HepG2 (cell line): ENCODE measurements around the gene RPP25L. TPM values are rescaled to one million over a fixed set of nuclear protein-coding genes. Genes with fewer than 3 reads are reported as not detected.

Source experiments
- ATAC-seq: fragments of 200-7000 bp; cut with Tn5 transposase; 3 replicates; pipeline ENCODE4 v1.9.1; 2020; ENCODE audit warnings: mild to moderate bottlenecking, moderate library complexity
- BruUV-seq: library from RNA; stranded (reverse); fragments of 400-500 nt; replicated peaks from 2 replicates; lab custom pipeline; 2021; lab: Mats Ljungman, UMichigan
- CTCF ChIA-PET: fragments of 300-600 bp; formaldehyde crosslinking; extraction: SDS; loops from one replicate; lab custom pipeline; 2021; ENCODE audit warnings: low total read pairs, inconsistent platforms, low intra/inter-chr PET ratio; lab: Yijun Ruan, JAX
- POLR2A ChIA-PET: fragments of 350-600 bp; sonication (Branson Sonifier 250); formaldehyde crosslinking; loops from one replicate; lab custom pipeline; 2020; ENCODE audit warnings: antibody characterized with exemption, inconsistent platforms; lab: Yijun Ruan, JAX
- DNase-seq: peaks from one replicate; pipeline ENCODE4 v3.0.0-alpha.2; 2015; ENCODE audit warnings: low spot score
- FAIRE-seq: peaks from 3 replicates; lab custom pipeline; 2011; peaks lifted over from hg19 to GRCh38; lab: Jason Lieb, UNC
- H2AFZ ChIP-seq: one replicate; pipeline ENCODE4 v1.6.1; 2011; ENCODE audit warnings: low read length, inconsistent platforms
- H3K27ac ChIP-seq: fragments of 300-600 bp; 3 replicates; pipeline ENCODE4 v1.8.0; 2011; ENCODE audit warnings: mixed run types, mild to moderate bottlenecking, mixed read lengths, low read length, inconsistent platforms; ENCODE audit not compliant: insufficient read depth; ENCODE audit errors: extremely low read length
- H3K27me3 ChIP-seq, 2 experiments: fragments of 200-600 bp in 1 of 2; 2 replicates in 1 of 2; 3 replicates in 1 of 2; pipeline versions ENCODE4 v1.6.0 to v1.8.0; 2011; ENCODE audit warnings: low read length in 2 of 2, mild to moderate bottlenecking in 2 of 2, moderate library complexity in 2 of 2, inconsistent platforms in 1 of 2; ENCODE audit not compliant: insufficient read depth in 2 of 2, control insufficient read depth in 1 of 2
- H3K36me3 ChIP-seq, 2 experiments: fragments of 200-600 bp in 1 of 2; replicated peaks in 1 of 2; 2 replicates in 1 of 2; 3 replicates in 1 of 2; pipeline versions ENCODE4 v1.5.1 to v1.8.0; 2011; ENCODE audit warnings: low read length in 2 of 2, inconsistent platforms in 1 of 2; ENCODE audit not compliant: insufficient read depth in 2 of 2, control insufficient read depth in 1 of 2
- H3K4me1 ChIP-seq: 2 replicates; pipeline ENCODE4 v1.5.1; 2012; ENCODE audit warnings: low read length, inconsistent platforms; ENCODE audit not compliant: insufficient read depth
- H3K4me2 ChIP-seq: 2 replicates; pipeline ENCODE4 v1.6.0; 2011; ENCODE audit warnings: low read depth, low read length, inconsistent platforms
- H3K4me3 ChIP-seq, 3 experiments: fragments of 200-600 bp in 1 of 3; sonication (generic), shearing (Covaris generic) in 1 of 3; replicated peaks in 1 of 3; 2 replicates each; pipeline ENCODE4 v1.5.1; 2011 to 2016; ENCODE audit warnings: low read length in 3 of 3, inconsistent platforms in 2 of 3, low read depth in 2 of 3, mild to moderate bottlenecking in 2 of 3, control low read depth in 1 of 3, mixed read lengths in 1 of 3; ENCODE audit not compliant: insufficient read depth in 1 of 3
- H3K79me2 ChIP-seq: one replicate; pipeline ENCODE4 v1.6.1; 2011; ENCODE audit warnings: low read length, inconsistent platforms; ENCODE audit not compliant: insufficient read depth
- H3K9ac ChIP-seq: 2 replicates; pipeline ENCODE4 v1.6.0; 2011; ENCODE audit warnings: mild to moderate bottlenecking, low read depth, low read length, inconsistent platforms; ENCODE audit not compliant: insufficient read depth
- H3K9me3 ChIP-seq: 2 replicates; pipeline ENCODE4 v1.5.1; 2012; ENCODE audit warnings: mild to moderate bottlenecking, low read length
- H4K20me1 ChIP-seq: 2 replicates; pipeline ENCODE4 v1.6.0; 2011; ENCODE audit warnings: inconsistent platforms, mild to moderate bottlenecking, low read length, moderate library complexity; ENCODE audit not compliant: insufficient read depth
- CENPX ChIP-seq: sonication (generic); formaldehyde crosslinking; IDR thresholded peaks from 2 replicates; pipeline ENCODE4 v1.9.0; 2021; ENCODE audit warnings: mild to moderate bottlenecking, missing genetic modification reagents, moderate library complexity
- GATAD1 ChIP-seq: IDR thresholded peaks from 2 replicates; pipeline ENCODE4 v1.6.1; 2016; ENCODE audit warnings: missing genetic modification reagents, missing compliant biosample characterization
- HMGXB4 ChIP-seq, 2 experiments: sonication (generic) in 1 of 2; formaldehyde crosslinking in 1 of 2; IDR thresholded peaks; 2 replicates each; pipeline versions ENCODE4 v1.4.0 to v1.6.1; 2018 to 2020; ENCODE audit warnings: missing genetic modification reagents in 2 of 2, borderline replicate concordance in 1 of 2, low read depth in 1 of 2, mild to moderate bottlenecking in 1 of 2, missing biosample characterization in 1 of 2
- KLF16 ChIP-seq, 2 experiments: sonication (generic) in 1 of 2; formaldehyde crosslinking in 1 of 2; IDR thresholded peaks; 2 replicates each; pipeline versions ENCODE4 v1.6.1 to v1.8.0; 2016 to 2023; ENCODE audit warnings: missing genetic modification reagents in 2 of 2, missing compliant biosample characterization in 1 of 2
- NR0B2 ChIP-seq: sonication (generic); formaldehyde crosslinking; IDR thresholded peaks from 2 replicates; pipeline ENCODE4 v1.4.0; 2020; ENCODE audit warnings: mild to moderate bottlenecking, missing genetic modification reagents
- POLR2AphosphoS5 ChIP-seq: IDR thresholded peaks from 2 replicates; pipeline ENCODE4 v1.6.1; 2012; ENCODE audit warnings: low read depth, low read length
- RFXAP ChIP-seq: sonication (generic); formaldehyde crosslinking; IDR thresholded peaks from 2 replicates; pipeline ENCODE4 v1.4.0; 2020; ENCODE audit warnings: missing genetic modification reagents, borderline replicate concordance
- ZNF33B ChIP-seq: sonication (generic); formaldehyde crosslinking; IDR thresholded peaks from 2 replicates; pipeline ENCODE4 v1.5.1; 2020; ENCODE audit warnings: mild to moderate bottlenecking, missing genetic modification reagents
- WGBS: methylation state at CpG from one replicate; pipeline ENCODE4 v1.1.6; 2017; ENCODE audit warnings: low lambda C conversion rate; 5-methylcytosine and 5-hydroxymethylcytosine counted together
- in situ Hi-C: cut with HindIII; loops from 2 replicates; pipeline ENCODE4 v1.10.0; 2017; ENCODE audit warnings: low pct_unique_long_range_greater_than_20kb; ENCODE audit not compliant: extremely low pct_ligation_motif_present
- intact Hi-C: fragments of 100-400 bp; cut with micrococcal nuclease; formaldehyde crosslinking; loops from one replicate; pipeline ENCODE4 v1.10.0; 2022; ENCODE audit not compliant: unreplicated experiment
- polyA plus RNA-seq, 8 experiments: library from polyadenylated mRNA; depleted of rRNA in 3 of 8; stranded (reverse) in 7 of 8; unstranded in 1 of 8; fragments of >200 nt; fragmentation: Illumina TruSeq in 4 of 8; extraction: Trizol in 4 of 8; gene quantifications; 2 replicates each; pipeline versions ENCODE4 v1.2.1 to v1.2.3, GENCODE V29; 2011 to 2016; ENCODE audit warnings: low read depth in 4 of 8, missing spikeins in 1 of 8, mixed read lengths in 1 of 8; ENCODE audit not compliant: insufficient read depth in 1 of 8
- total RNA-seq, 5 experiments: library from RNA; depleted of rRNA; stranded (reverse); fragments of >200 nt; fragmentation: Illumina TruSeq; extraction: Trizol; gene quantifications; 2 replicates each; pipeline ENCODE4 v1.2.3, GENCODE V29; 2016; ENCODE audit warnings: low read depth in 1 of 5

RPP25L gene
- total and polyA plus RNA-seq, 2 of the 13 experiments (the other 11 are each of a cell fraction or from before 2014, with no cell fraction given), result 24.5 to 27.3 TPM

- in situ Hi-C loops (loop anchor here (5.0 kb wide), 1 partner anchor 159 kb away; no protein-coding TSS in a partner anchor), intact Hi-C loops (loop anchor here (5.0 kb wide), 1 partner anchor 269 kb away; no protein-coding TSS in a partner anchor)
- Histone ChIP-seq H2AFZ (no peak overlapping the region), H3K27me3 (no peaks in the 10 kb centered on the region), H3K79me2 (no peaks in the 10 kb centered on the region), H3K9ac (no peak overlapping the region), H3K4me3 (no peak overlapping the region), H4K20me1 (no peaks in the 10 kb centered on the region), H3K9me3 (no peaks in the 10 kb centered on the region), H3K4me1 (no peaks in the 10 kb centered on the region), H3K4me2 (no peak overlapping the region), H3K27ac (no peak overlapping the region), H3K36me3 (no peaks in the 10 kb centered on the region)
- no CpG with 5 or more reads among the region's 1 CpG for WGBS
- FAIRE-seq (no peak), ATAC-seq (no peak), DNase-seq (no peak)
- no TSS peak for BruUV-seq
- TF ChIP-seq KLF16 (CRISPR knock-in tag; IDR thresholded peaks at IDR 0.05) (no peak), POLR2AphosphoS5 (no peak), ZNF33B (CRISPR knock-in tag) (no peak), GATAD1 (no peak), CENPX (no peak), RFXAP (no peak), NR0B2 (CRISPR knock-in tag) (no peak), HMGXB4 (CRISPR knock-in tag; IDR thresholded peaks at IDR 0.05; ENCODE audit: borderline replicate concordance in 1 of 2, low read depth in 1 of 2) (no peak)
- CTCF ChIA-PET, result interaction anchor here (1.6 kb wide), 1 partner anchor 9 kb away, joined by 6 read pairs; no protein-coding TSS in a partner anchor
- POLR2A ChIA-PET, result no interaction called here
These were observed 11.0 kb downstream of the RPP25L start for GRCh38 chr9:34600908-34601307.
